IPS-15b (cell line): ENCODE data around the gene GREM2.

ENCODE experiments used
- H3K27me3 ChIP-seq: one replicate; pipeline ENCODE4 v1.6.1; 2013; ENCODE audit warnings: low read length; ENCODE audit not compliant: control insufficient read depth, insufficient read depth
- H3K36me3 ChIP-seq: one replicate; pipeline ENCODE4 v1.6.1; 2013; ENCODE audit warnings: low read length; ENCODE audit not compliant: control insufficient read depth, insufficient read depth
- H3K4me1 ChIP-seq: one replicate; pipeline ENCODE4 v1.6.1; 2013; ENCODE audit warnings: mild to moderate bottlenecking, low read length; ENCODE audit not compliant: control insufficient read depth, insufficient read depth
- H3K4me3 ChIP-seq: one replicate; pipeline ENCODE4 v1.5.1; 2013; ENCODE audit warnings: low read depth, low read length
- H3K9ac ChIP-seq: one replicate; pipeline ENCODE4 v1.6.1; 2013; ENCODE audit warnings: low read depth, mild to moderate bottlenecking, low read length
- H3K9me3 ChIP-seq: one replicate; pipeline ENCODE4 v1.6.1; 2013; ENCODE audit warnings: mild to moderate bottlenecking, low read length; ENCODE audit not compliant: control insufficient read depth, insufficient read depth

Gene GREM2

DNA sequence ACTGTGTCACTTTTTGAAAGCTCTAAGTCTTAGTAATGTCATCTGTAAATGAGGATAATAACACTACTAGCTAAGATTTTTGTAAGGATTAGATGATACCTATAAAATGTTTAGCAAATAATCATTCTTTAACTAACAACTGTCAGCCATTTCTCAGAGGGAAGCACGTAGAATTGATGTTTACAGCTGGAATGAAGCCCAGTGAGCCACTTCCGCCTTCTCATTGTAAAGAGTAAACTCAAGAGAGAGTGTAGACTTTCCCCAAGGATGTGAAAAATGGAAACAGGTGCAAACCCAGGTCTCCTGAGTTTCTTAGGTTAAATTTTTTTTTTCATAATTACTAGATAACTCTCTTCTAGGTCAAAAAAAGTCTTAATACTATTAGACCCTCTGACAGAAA lies 4.9 kb downstream of the GREM2 start:
- H3K4me3 ChIP-seq, result no peak overlapping the region
- H3K9me3 ChIP-seq, result no peaks in the 10 kb centered on the region
- H3K4me1 ChIP-seq, result peaks cover 6% of the 10 kb centered on the region
- H3K36me3 ChIP-seq, result no peaks in the 10 kb centered on the region
- H3K27me3 ChIP-seq, result peaks cover 21% of the 10 kb centered on the region
- no peak overlapping the region for H3K9ac ChIP-seq

DNA sequence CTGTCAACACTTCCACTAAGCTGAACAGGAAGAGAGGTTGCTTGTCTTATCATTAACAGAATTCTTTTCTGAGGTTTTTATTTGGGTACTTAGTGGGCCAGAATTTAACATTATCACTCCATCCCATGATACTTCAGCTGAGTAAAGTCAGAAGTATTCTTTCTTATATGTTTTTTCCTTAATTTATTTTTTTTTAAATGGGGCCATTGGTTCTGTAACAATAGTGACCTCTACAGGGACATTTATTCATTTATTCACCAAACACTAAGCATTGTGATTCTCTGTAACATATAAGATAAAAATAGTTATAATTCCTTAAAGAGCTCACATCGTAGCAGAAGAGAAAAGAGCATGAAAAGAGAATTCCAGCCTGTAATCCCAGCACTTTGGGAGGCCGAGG lies 9.8 kb downstream of the GREM2 start:
- no peaks in the 10 kb centered on the region for H3K4me1 ChIP-seq
- H3K27me3 ChIP-seq, result no peaks in the 10 kb centered on the region
- H3K4me3 ChIP-seq, result no peak overlapping the region
- no peaks in the 10 kb centered on the region for H3K9me3 ChIP-seq
- no peak overlapping the region for H3K9ac ChIP-seq
- H3K36me3 ChIP-seq, result no peaks in the 10 kb centered on the region

DNA sequence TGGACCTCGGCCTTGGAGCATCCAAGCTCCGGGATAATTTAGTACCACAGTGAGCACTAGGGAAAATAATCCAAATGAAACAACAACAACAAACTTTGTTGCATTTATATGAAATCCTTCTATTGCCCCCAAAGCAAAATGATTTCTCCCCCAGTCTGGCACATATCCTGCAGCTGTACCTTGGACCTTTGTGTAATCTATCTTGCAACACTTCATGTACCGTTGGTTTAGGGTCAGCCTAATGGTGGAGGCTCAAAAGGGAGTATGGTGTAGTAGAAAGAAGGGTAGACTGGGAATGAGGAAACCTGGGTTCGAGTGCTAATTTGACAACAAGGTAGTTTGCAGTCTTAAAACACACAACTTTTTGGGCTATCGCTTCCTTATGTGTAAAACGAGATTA lies 12.1 kb downstream of the GREM2 start:
- Histone ChIP-seq H3K36me3 (no peaks in the 10 kb centered on the region), H3K27me3 (no peaks in the 10 kb centered on the region), H3K9ac (no peak overlapping the region), H3K4me1 (no peaks in the 10 kb centered on the region), H3K4me3 (no peak overlapping the region), H3K9me3 (no peaks in the 10 kb centered on the region)

DNA sequence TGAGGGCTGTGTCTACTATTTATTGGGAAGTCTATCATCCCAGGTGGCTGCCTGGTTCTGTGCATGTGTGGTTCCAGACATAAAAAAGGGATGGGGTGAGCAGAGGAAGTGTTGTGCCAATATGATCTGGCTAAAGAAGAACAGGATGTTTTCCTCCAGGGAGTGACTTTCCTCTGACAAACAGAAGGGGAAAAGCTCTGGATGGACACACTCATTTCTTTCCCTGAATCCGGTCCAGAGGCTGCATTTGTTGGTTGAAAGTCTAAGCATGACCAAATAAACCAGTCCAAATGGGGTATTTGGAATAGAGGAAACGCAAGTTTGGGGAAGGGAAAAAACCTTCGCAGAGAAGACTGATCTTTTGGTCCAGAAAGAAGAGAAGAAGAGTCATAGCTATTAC lies 12.7 kb downstream of the GREM2 start:
- no peaks in the 10 kb centered on the region for H3K4me1 ChIP-seq
- no peak overlapping the region for H3K9ac ChIP-seq
- H3K4me3 ChIP-seq, result no peak overlapping the region
- H3K9me3 ChIP-seq, result no peaks in the 10 kb centered on the region
- H3K36me3 ChIP-seq, result no peaks in the 10 kb centered on the region
- no peaks in the 10 kb centered on the region for H3K27me3 ChIP-seq

DNA sequence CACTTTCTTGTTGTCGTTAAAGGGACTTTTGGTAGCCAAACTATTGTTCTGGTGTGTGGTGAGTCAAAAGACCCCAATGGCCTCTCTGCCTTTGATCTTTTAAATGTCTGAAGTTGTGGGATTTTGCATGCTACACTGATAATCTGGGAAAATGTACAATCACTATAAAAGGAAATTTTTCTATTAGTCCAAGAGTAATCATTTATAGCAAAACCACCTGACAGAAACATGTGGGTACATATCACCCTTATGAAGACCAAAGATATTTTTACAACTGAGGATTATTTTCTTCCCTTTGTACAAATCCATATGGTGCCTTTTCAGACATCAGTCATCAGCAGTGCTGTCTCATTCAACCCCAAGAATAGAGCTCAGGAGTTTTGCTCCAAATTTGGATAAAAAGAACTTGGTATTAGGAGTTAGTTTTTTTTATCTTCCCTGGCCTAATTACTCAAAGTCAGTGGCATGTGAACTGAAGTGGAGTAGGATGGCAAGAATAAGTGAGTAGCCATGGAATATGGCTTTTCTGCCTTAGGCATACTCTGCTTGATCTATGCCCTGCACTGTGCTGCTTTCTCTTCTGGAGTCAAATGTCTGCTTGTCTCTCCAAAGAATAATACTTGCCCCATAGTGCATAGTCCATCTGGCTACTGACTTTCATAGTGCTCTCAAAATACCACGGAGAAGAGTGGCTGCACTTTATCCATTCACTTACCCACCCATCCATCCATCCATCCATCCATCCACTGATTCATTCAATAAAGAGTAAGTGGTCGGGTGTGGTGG lies 13.5 kb downstream of the GREM2 start:
- Histone ChIP-seq H3K36me3 (no peaks in the 10 kb centered on the region), H3K4me3 (no peak overlapping the region), H3K9ac (no peak overlapping the region), H3K4me1 (no peaks in the 10 kb centered on the region), H3K9me3 (no peaks in the 10 kb centered on the region), H3K27me3 (no peaks in the 10 kb centered on the region)

DNA sequence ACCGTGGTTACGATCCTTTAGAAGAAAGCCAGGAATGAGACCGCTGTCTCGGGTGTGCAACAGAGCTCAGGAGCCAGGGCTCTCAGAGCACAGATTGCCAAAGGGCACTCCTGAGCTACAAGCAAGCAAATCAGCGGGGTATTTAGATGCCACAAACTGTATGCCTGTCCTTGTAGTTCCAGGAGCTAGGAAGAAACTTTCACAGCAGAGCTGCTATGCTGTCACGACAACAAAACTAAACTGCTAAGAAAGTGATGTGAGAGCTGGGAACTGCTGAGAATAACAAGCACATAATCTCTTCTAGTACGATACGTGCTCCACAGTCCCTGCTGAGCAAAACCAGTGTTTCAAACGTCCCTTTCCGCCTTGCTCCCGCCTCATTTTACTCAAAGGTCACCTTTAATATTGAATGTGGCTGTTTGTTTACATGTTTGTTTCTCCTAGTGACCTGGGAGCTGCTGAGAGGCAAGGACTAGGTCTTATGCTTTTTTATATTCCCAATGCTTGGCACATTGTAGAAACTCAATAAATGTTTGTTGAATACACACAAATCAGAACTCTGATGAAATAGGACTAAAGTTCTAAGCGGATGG lies 14.7 kb downstream of the GREM2 start:
- H3K4me3 ChIP-seq, result no peak overlapping the region
- no peaks in the 10 kb centered on the region for H3K36me3 ChIP-seq
- H3K9ac ChIP-seq, result no peak overlapping the region
- H3K9me3 ChIP-seq, result no peaks in the 10 kb centered on the region
- H3K27me3 ChIP-seq, result no peaks in the 10 kb centered on the region
- no peaks in the 10 kb centered on the region for H3K4me1 ChIP-seq

DNA sequence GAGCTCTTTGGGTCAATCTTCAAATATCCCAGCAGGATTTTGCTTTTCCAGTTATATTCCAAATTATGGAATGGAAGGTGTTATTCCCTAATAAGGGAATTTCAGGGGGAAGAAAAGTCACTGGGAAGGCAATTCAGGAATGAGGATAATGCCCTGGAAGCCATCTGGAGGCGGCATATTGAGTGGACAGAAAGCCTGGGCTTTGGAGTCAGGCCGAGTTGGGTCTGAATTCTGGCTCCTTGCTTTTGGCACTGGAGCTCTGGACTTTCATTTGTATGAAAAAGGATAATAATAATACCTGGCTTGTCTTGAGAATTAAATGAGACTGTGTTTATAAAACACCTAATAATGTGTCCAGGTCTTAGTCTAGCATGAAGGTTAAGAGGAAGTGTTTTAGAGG lies 16.5 kb downstream of the GREM2 start:
- Histone ChIP-seq H3K36me3 (no peaks in the 10 kb centered on the region), H3K9ac (no peak overlapping the region), H3K4me1 (no peaks in the 10 kb centered on the region), H3K4me3 (no peak overlapping the region), H3K27me3 (no peaks in the 10 kb centered on the region), H3K9me3 (no peaks in the 10 kb centered on the region)

DNA sequence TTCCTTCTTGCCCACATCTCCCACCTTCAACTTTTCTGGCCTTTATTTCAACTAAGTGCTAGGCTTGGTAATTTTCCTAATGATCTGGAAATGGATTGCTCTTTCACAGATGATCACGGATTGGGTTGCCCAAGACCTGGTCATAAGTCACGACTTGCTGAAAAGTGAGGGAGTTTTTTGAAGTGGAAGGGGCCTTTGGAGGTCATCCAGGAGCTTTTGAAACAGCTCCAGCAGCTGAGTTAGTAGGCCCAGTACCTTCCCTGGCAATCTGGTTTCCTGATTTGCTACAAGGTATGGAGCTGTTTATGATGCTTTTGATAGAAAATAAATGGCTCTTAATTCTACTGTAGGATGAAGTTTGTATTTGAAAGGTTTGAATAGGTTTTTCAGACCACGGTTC lies 20.4 kb downstream of the GREM2 start:
- Histone ChIP-seq H3K36me3 (no peaks in the 10 kb centered on the region), H3K27me3 (no peaks in the 10 kb centered on the region), H3K9ac (no peak overlapping the region), H3K9me3 (no peaks in the 10 kb centered on the region), H3K4me3 (no peak overlapping the region), H3K4me1 (no peaks in the 10 kb centered on the region)

DNA sequence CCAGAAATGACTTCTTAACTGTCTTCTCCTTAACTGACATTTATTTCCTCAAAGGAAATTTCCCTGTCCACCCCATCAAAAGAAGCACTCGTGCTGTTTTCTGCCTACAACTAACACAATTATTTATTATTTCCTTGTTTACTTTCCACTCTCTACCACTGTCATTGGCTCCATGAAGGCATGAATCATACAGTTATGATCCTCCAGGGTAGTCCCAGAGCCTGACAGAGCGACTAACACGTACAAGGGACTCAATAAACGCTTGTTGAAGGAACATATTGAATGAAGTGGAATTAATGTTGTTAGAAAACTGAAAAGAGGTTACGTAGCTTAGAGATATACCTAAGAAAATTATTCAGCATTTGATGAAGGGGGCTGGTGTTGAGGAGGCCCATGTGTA lies 20.9 kb downstream of the GREM2 start:
- H3K4me1 ChIP-seq, result no peaks in the 10 kb centered on the region
- no peak overlapping the region for H3K4me3 ChIP-seq
- no peak overlapping the region for H3K9ac ChIP-seq
- no peaks in the 10 kb centered on the region for H3K9me3 ChIP-seq
- no peaks in the 10 kb centered on the region for H3K36me3 ChIP-seq
- H3K27me3 ChIP-seq, result no peaks in the 10 kb centered on the region

DNA sequence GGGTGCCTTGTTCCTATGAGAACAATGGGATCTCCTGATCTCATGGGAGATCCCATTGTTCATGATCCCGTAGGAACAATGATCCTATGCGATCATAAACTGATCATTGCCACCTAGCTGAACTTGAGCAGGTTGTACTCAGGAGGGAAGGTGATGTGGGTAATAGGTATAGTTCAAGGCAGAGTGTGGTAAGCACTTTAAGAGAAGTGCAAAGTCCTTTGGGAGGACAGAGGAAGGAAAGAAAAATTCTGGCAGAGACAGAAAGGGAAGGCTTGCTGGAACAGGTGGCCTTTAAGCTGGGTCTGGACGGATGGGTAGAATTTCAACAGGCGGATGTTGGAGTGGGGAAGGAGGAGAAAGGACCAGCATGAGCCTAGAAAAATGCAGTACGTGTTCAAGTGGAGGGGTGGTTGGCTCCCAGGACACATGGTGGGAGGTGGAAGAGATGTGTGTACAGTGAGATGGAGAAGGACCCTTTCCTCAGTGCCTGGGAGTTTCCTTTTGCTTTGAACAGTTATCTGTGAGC lies 22.3 kb downstream of the GREM2 start:
- Histone ChIP-seq H3K27me3 (no peaks in the 10 kb centered on the region), H3K4me3 (no peak overlapping the region), H3K9me3 (no peaks in the 10 kb centered on the region), H3K36me3 (no peaks in the 10 kb centered on the region), H3K9ac (no peak overlapping the region), H3K4me1 (no peaks in the 10 kb centered on the region)

DNA sequence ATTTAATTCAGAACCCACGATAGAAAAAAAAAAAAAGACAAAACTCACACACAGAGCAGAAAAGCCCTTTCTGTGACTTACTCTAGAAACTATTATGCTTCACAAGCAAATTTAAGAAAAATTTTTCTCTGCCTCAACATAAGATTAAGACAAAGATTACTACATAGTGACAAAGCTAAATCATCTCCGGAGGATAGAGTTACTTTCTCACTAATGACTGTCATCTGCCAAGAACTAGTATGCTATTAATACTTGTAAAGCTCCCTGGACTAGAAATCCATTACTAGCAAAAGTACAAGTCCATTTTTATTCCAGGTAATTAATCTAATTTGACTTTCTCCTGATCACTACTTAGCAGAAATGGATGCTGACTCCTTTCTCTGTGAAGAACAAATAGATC lies 25.9 kb downstream of the GREM2 start:
- Histone ChIP-seq H3K9ac (no peak overlapping the region), H3K4me3 (no peak overlapping the region), H3K4me1 (no peaks in the 10 kb centered on the region), H3K36me3 (no peaks in the 10 kb centered on the region), H3K9me3 (no peaks in the 10 kb centered on the region), H3K27me3 (no peaks in the 10 kb centered on the region)

DNA sequence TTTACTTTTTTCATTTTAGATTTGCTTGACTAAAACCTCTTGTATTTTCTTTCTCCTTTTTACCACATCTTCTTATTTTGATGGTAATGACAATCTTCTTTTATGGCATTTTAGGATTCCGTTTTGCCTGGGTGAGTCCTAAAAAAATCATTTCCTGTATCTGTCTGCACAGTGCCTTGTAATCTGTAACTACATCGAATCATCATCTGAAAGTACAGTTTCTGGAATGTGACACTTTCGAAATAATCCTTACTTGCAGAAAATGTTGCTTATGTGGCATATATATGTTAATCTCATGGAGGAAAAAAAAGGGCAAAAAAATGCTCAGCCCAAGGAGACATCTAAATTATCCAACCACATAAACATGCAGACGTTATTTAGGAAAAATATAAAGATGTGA lies 29.0 kb downstream of the GREM2 start:
- Histone ChIP-seq H3K9ac (no peak overlapping the region), H3K4me1 (no peaks in the 10 kb centered on the region), H3K4me3 (no peak overlapping the region), H3K9me3 (no peaks in the 10 kb centered on the region), H3K27me3 (no peaks in the 10 kb centered on the region), H3K36me3 (no peaks in the 10 kb centered on the region)
